ENCODE results near the gene EIPR1. TPM values are rescaled to one million over a fixed set of nuclear protein-coding genes. Genes with fewer than 3 reads are reported as not detected.

The EIPR1 gene
- total and polyA plus RNA-seq, 2 experiments from 2014 or later = 23.2 to 28.2 TPM

DNA sequence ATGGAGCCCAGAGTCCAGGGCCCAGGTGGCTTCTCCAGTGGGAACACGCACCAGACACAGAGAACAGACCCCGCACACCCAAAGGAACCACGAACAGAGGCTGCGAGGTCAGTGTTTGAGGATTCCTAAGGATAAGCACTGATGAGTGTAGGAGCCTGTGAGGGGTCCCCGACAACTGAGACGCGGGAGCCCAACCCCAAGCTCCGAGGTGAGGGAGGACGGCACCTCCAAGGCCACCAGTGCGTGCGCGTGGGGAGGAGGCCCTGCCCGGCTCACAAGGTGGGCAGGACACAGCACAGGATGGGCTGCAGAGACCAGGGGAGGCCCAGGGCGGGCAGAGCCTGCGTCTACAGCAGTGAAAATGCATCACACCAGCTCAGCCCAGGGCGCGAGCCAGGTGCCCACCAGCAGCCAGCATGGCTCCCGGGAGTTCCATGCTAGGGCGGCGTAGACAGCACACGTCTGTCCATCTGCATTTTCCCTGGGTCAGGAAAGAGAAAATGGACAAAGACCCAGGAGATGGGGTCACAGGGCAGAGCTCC is 189.1 kb downstream of the EIPR1 start:
- DNase-seq (ENCODE audit: low read depth in 1 of 2, low spot score in 1 of 2) = no peak
- TF ChIP-seq, protein P1, sequence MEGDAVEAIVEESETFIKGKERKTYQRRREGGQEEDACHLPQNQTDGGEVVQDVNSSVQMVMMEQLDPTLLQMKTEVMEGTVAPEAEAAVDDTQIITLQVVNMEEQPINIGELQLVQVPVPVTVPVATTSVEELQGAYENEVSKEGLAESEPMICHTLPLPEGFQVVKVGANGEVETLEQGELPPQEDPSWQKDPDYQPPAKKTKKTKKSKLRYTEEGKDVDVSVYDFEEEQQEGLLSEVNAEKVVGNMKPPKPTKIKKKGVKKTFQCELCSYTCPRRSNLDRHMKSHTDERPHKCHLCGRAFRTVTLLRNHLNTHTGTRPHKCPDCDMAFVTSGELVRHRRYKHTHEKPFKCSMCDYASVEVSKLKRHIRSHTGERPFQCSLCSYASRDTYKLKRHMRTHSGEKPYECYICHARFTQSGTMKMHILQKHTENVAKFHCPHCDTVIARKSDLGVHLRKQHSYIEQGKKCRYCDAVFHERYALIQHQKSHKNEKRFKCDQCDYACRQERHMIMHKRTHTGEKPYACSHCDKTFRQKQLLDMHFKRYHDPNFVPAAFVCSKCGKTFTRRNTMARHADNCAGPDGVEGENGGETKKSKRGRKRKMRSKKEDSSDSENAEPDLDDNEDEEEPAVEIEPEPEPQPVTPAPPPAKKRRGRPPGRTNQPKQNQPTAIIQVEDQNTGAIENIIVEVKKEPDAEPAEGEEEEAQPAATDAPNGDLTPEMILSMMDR (IDR thresholded peaks at IDR 0.05; ENCODE audit: low read depth, low read length) = no peak
- Histone ChIP-seq H3K4me3 (no peak overlapping the region), H3K9me3 (ENCODE audit: low read depth) (no peaks in the 10 kb centered on the region), H3K27me3 (no peaks in the 10 kb centered on the region), H3K4me1 (ENCODE audit: low read depth) (no peaks in the 10 kb centered on the region), H3K27ac (no peak overlapping the region), H3K36me3 (no peaks in the 10 kb centered on the region)

DNA sequence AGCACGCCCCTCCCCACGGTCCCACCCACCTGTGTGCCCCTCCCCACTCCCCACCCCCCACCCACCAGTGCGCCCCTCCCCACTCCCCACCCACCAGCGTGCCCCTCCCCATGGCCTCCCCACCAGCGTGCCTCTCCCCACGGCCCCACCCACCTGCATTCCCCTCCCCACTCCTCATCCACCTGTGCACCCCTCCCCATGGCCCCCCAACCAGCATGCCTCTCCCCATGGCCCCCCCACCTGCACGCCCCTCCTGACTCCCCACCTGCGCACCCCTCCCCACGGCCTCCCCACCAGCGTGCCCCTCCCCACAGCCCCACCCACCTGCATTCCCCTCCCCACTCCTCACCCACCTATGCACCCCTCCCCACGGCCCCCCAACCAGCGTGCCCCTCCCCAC is 190.2 kb downstream of the EIPR1 start:
- Histone ChIP-seq H3K4me3 (no peak overlapping the region), H3K27me3 (no peaks in the 10 kb centered on the region), H3K36me3 (no peaks in the 10 kb centered on the region), H3K4me1 (ENCODE audit: low read depth) (no peaks in the 10 kb centered on the region), H3K9me3 (ENCODE audit: low read depth) (no peaks in the 10 kb centered on the region), H3K27ac (no peak overlapping the region)
- TF ChIP-seq, protein P1 (IDR thresholded peaks at IDR 0.05; ENCODE audit: low read depth, low read length) = no peak
- no peak for DNase-seq (ENCODE audit: low read depth in 1 of 2, low spot score in 1 of 2)

DNA sequence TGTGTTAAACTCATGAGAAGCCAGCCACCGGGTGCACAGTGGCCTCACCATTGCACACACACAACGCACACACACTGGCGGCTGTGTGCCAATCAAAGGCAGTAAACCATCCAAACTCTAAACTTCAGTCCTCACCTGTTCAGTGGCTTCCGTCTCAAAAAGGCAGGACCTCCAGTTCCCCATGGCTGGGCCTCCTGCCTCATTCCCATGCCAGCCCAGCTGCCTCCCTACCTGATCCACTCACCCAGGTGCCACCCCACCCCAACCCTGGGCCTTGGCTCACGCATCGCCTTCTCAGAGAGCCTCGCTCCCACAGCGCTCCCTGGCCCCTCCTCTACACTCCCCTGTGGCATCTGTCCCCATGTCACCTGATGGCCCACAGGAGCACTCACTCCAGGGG is 190.9 kb downstream of the EIPR1 start:
- H3K27me3 ChIP-seq = no peaks in the 10 kb centered on the region
- H3K9me3 ChIP-seq (ENCODE audit: low read depth) = no peaks in the 10 kb centered on the region
- TF ChIP-seq, protein P1 (IDR thresholded peaks at IDR 0.05; ENCODE audit: low read depth, low read length) = no peak
- DNase-seq (ENCODE audit: low read depth in 1 of 2, low spot score in 1 of 2) = no peak
- no peak overlapping the region for H3K27ac ChIP-seq
- no peaks in the 10 kb centered on the region for H3K36me3 ChIP-seq
- no peaks in the 10 kb centered on the region for H3K4me1 ChIP-seq (ENCODE audit: low read depth)
- no peak overlapping the region for H3K4me3 ChIP-seq

DNA sequence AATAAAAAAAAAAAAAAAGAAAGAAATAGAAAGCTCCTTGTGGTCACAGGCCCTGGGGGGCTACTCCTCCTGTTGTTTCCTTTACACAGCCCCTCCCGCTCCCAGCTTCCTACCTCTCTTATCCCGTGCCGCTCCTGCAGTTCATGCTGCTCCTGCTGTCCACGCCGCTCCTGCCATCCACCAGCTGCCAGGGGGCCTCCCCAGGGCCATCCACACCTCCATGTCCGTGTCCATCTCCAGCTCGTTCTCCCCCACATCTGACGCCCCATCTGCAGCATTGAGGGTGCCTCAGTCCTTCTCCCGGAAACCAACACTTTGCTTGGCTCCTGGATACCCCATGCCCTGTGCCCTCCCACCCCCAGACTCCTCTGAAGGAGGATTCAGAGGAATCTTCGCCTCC is 191.7 kb downstream of the EIPR1 start:
- Histone ChIP-seq H3K4me3 (no peak overlapping the region), H3K36me3 (no peaks in the 10 kb centered on the region)
- TF ChIP-seq, protein P1 (IDR thresholded peaks at IDR 0.05; ENCODE audit: low read depth, low read length) = no peak

DNA sequence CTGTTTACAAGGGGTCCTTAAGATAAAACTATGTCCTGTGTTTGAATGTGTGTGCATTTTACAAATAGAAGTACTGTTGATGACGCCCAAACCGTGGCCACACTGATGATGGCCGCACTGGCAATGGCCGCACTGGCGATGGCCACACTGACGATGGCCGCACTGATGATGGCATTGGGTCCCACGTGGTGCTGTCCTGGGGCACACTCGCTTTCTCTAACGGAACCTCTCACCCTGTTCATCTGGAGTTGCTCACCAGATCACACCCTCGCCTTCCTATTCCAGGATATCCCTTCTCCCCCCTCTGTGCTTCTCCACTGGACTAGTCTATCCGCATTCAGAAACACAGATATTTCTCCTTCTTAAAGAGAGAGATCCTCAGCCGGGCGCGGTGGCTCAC is 192.4 kb downstream of the EIPR1 start:
- TF ChIP-seq, protein P1 (IDR thresholded peaks at IDR 0.05; ENCODE audit: low read depth, low read length) = no peak
- H3K9me3 ChIP-seq (ENCODE audit: low read depth) = no peaks in the 10 kb centered on the region
- H3K27me3 ChIP-seq = no peaks in the 10 kb centered on the region
- H3K36me3 ChIP-seq = no peaks in the 10 kb centered on the region
- H3K27ac ChIP-seq = no peak overlapping the region
- H3K4me1 ChIP-seq (ENCODE audit: low read depth) = no peaks in the 10 kb centered on the region
- no peak overlapping the region for H3K4me3 ChIP-seq
- no peak for DNase-seq (ENCODE audit: low read depth in 1 of 2, low spot score in 1 of 2)

More for the DNA sequence above, 191.7 kb downstream of the EIPR1 start:
- no peaks in the 10 kb centered on the region for H3K9me3 ChIP-seq (ENCODE audit: low read depth)
- H3K27ac ChIP-seq = no peak overlapping the region
- no peaks in the 10 kb centered on the region for H3K27me3 ChIP-seq
- DNase-seq (ENCODE audit: low read depth in 1 of 2, low spot score in 1 of 2) = no peak
- H3K4me1 ChIP-seq (ENCODE audit: low read depth) = no peaks in the 10 kb centered on the region

All from cardiac muscle cell (in vitro differentiated cells and primary cell).